NB4 (cell line): ENCODE measurements around the gene GPANK1.

ENCODE experiments used
- POLR2A ChIP-seq: IDR thresholded peaks from 2 replicates; pipeline ENCODE4 v1.6.1; 2011; ENCODE audit warnings: mild to moderate bottlenecking; ENCODE audit not compliant: insufficient read length; ENCODE audit errors: extremely low read depth
- TF ChIP-seq, protein P1 (sequence below): IDR thresholded peaks from one replicate; pipeline ENCODE4 v1.5.1; 2012; ENCODE audit warnings: low read depth, low read length

DNA sequence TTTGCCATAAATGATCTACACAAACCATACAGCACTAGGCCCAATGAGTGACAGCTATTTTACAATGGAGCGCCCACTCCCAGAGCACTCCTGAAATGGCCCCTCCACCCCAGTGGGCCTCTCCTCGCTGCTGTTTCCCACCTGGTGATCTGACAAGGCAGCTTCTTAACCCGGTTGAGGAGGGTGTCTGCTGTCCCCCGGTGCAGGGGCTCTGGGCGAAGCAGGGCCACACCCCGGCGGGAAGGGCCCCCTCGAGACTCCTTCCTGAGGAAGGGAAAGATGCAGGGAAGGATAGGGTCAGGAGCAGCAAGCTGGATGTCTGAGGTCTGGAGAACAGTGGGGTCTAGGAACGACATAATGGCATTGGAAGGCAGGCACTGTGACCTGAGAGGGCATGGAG is 28.1 kb upstream of the GPANK1 start:
- TF ChIP-seq POLR2A, result no peak
- TF ChIP-seq, protein P1, sequence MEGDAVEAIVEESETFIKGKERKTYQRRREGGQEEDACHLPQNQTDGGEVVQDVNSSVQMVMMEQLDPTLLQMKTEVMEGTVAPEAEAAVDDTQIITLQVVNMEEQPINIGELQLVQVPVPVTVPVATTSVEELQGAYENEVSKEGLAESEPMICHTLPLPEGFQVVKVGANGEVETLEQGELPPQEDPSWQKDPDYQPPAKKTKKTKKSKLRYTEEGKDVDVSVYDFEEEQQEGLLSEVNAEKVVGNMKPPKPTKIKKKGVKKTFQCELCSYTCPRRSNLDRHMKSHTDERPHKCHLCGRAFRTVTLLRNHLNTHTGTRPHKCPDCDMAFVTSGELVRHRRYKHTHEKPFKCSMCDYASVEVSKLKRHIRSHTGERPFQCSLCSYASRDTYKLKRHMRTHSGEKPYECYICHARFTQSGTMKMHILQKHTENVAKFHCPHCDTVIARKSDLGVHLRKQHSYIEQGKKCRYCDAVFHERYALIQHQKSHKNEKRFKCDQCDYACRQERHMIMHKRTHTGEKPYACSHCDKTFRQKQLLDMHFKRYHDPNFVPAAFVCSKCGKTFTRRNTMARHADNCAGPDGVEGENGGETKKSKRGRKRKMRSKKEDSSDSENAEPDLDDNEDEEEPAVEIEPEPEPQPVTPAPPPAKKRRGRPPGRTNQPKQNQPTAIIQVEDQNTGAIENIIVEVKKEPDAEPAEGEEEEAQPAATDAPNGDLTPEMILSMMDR, result no peak
